ENCODE measurements around the gene CNTN1.
A peak's percentile ranks its signal among the peaks of the same experiment; 100 is the strongest.

CNTN1 gene

DNA sequence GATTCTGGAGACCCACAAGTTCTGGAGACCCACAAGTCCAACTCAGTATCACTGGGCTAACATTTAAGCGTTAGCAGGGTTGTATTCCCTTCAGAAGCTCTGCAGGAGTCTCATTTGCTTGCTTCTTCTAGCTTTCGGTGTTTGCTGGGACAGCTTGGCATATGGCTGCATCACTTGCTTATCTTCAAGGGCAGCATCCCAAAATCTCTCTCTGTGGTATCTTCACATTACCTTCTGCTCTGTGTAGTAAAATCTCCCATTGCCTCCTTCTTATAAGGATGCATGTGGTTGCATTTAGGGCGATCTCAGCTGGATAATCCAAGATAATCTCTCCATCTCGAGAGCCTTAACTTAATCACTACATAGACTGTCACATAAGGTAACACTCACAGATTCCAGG is 7.3 kb upstream of the CNTN1 start:
- Histone ChIP-seq H3K79me1 (ENCODE audit: low read depth, low read length) (no peaks in the 10 kb centered on the region), H2AK5ac (ENCODE audit: low read depth, low read length) (no peak overlapping the region), H2BK5ac (ENCODE audit: low read length) (no peak overlapping the region), H3K4ac (ENCODE audit: low read length) (no peak overlapping the region), H3K9me3 (replicated peaks in 1 of 2; ENCODE audit: control insufficient read depth in 2 of 2, insufficient read depth in 1 of 2, low read depth in 1 of 2, low read length in 2 of 2) (no peaks in the 10 kb centered on the region), H4K91ac (ENCODE audit: low read depth, low read length, poor library complexity) (no peak overlapping the region), H2AFZ (ENCODE audit: low read length) (no peak overlapping the region), H3K9ac (ENCODE audit: low read depth, low read length, poor library complexity) (no peak overlapping the region), H4K8ac (ENCODE audit: low read depth, low read length) (no peak overlapping the region), H3K4me2 (ENCODE audit: insufficient read depth, low read length, poor library complexity, severe bottlenecking) (no peak overlapping the region), H3K27ac (replicated peaks; ENCODE audit: low read length) (no peak overlapping the region), H3K18ac (ENCODE audit: low read length) (no peak overlapping the region), H2BK15ac (ENCODE audit: low read length) (no peak overlapping the region), H3K4me3 (ENCODE audit: low read length in 2 of 2) (no peak overlapping the region), H3K23ac (ENCODE audit: low read depth, low read length, poor library complexity) (no peak overlapping the region), H2BK120ac (ENCODE audit: low read depth, low read length) (no peak overlapping the region), H3K36me3 (replicated peaks in 1 of 2; ENCODE audit: control insufficient read depth in 2 of 2, insufficient read depth in 2 of 2, low read length in 2 of 2) (no peaks in the 10 kb centered on the region), H3K14ac (ENCODE audit: low read length) (no peak overlapping the region), H3K27me3 (ENCODE audit: control insufficient read depth in 3 of 3, insufficient read depth in 3 of 3, low read depth in 1 of 3, low read length in 3 of 3) (no peaks in the 10 kb centered on the region), H2BK12ac (ENCODE audit: low read length) (no peak overlapping the region), H3K4me1 (ENCODE audit: control insufficient read depth in 2 of 2, insufficient read depth in 1 of 2, low read depth in 1 of 2, low read length in 2 of 2) (no peaks in the 10 kb centered on the region)
- no peak for DNase-seq (ENCODE audit: low spot score)
- no CpG with 5 or more reads among the region's 4 CpGs for WGBS, 2 donors (ENCODE audit: extremely low coverage in 2 of 2, insufficient read length in 2 of 2, insufficient replicate concordance in 1 of 2)

DNA sequence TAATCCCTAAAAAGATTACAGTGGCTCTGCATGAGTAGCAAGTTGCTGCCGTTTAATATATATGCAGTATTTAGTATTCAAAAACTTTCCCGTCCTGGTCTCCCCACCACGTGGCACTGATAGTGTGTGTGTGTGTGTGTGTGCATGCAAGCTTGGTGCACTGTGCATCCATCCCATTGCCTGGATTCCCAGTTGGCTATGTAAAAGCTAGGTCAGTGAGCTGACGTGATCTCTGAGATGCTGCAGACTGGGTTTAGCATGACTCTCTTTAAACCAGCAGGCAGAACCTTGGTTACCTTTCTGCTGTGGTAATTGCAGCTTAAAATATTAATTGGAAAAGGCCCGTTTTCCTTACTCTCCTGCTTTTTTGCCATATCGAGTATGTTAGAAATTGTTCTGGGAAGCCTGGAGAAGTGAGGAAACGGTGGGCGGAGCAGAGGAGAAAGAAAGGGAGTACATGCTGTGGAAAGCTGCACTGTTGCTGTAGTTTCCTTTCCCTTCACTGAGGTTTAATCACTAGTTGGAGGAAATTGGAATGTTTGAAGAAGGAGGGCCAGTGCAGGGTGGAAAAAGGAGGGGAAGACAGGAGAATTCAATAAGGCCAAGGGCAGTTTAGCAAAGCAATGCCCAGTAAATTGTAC is 4.0 kb upstream of the CNTN1 start:
- no peak overlapping the region for H3K14ac ChIP-seq (ENCODE audit: low read length)
- no peak overlapping the region for H2BK5ac ChIP-seq (ENCODE audit: low read length)
- no peaks in the 10 kb centered on the region for H3K9me3 ChIP-seq (replicated peaks in 1 of 2; ENCODE audit: control insufficient read depth in 2 of 2, insufficient read depth in 1 of 2, low read depth in 1 of 2, low read length in 2 of 2)
- peaks cover 0 to 1% of the 10 kb centered on the region in 2 donors for H3K4me1 ChIP-seq (ENCODE audit: control insufficient read depth in 2 of 2, insufficient read depth in 1 of 2, low read depth in 1 of 2, low read length in 2 of 2)
- H3K4ac ChIP-seq (ENCODE audit: low read length): no peak overlapping the region
- no peak overlapping the region for H3K4me3 ChIP-seq (ENCODE audit: low read length in 2 of 2)
- no peaks in the 10 kb centered on the region for H3K36me3 ChIP-seq (replicated peaks in 1 of 2; ENCODE audit: control insufficient read depth in 2 of 2, insufficient read depth in 2 of 2, low read length in 2 of 2)
- H2AFZ ChIP-seq (ENCODE audit: low read length): no peak overlapping the region
- no peak overlapping the region for H2AK5ac ChIP-seq (ENCODE audit: low read depth, low read length)
- no peak overlapping the region for H3K18ac ChIP-seq (ENCODE audit: low read length)
- H3K9ac ChIP-seq (ENCODE audit: low read depth, low read length, poor library complexity): no peak overlapping the region
- no CpG with 5 or more reads among the region's 8 CpGs for WGBS, 2 donors (ENCODE audit: extremely low coverage in 2 of 2, insufficient read length in 2 of 2, insufficient replicate concordance in 1 of 2)
- H3K23ac ChIP-seq (ENCODE audit: low read depth, low read length, poor library complexity): no peak overlapping the region
- no peak overlapping the region for H3K4me2 ChIP-seq (ENCODE audit: insufficient read depth, low read length, poor library complexity, severe bottlenecking)
- H4K8ac ChIP-seq (ENCODE audit: low read depth, low read length): no peak overlapping the region
- H4K91ac ChIP-seq (ENCODE audit: low read depth, low read length, poor library complexity): no peak overlapping the region
- H3K79me1 ChIP-seq (ENCODE audit: low read depth, low read length): no peaks in the 10 kb centered on the region
- H2BK12ac ChIP-seq (ENCODE audit: low read length): no peak overlapping the region
- H3K27ac ChIP-seq (replicated peaks; ENCODE audit: low read length): no peak overlapping the region
- H3K27me3 ChIP-seq (ENCODE audit: control insufficient read depth in 3 of 3, insufficient read depth in 3 of 3, low read depth in 1 of 3, low read length in 3 of 3): peaks cover 0 to 23% (median 7%) of the 10 kb centered on the region in 3 experiments
- H2BK120ac ChIP-seq (ENCODE audit: low read depth, low read length): no peak overlapping the region
- H2BK15ac ChIP-seq (ENCODE audit: low read length): no peak overlapping the region
- no peak for DNase-seq (ENCODE audit: low spot score)

DNA sequence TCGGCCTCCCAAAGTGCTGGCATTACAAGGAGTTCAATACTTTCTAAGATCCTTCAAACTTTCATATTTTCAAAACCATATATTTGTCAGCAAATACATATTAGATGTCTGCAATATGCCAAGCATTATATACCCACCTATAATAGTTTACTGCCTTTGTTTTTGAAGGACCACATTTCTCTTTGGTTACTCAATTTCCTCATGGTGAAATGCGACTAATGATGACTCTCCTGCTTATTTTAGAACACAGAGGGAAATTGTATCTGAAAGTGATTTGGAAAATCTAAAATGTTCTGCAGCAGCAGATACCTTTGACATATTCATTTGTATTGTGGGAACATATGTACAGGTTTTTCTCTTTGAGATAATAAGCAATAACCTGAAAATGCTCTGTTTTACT is 2.7 kb upstream of the CNTN1 start:
- Histone ChIP-seq H2BK5ac (ENCODE audit: low read length) (no peak overlapping the region), H2BK120ac (ENCODE audit: low read depth, low read length) (no peak overlapping the region), H3K23ac (ENCODE audit: low read depth, low read length, poor library complexity) (no peak overlapping the region), H3K4me1 (ENCODE audit: control insufficient read depth in 2 of 2, insufficient read depth in 1 of 2, low read depth in 1 of 2, low read length in 2 of 2) (peaks cover 0 to 1% of the 10 kb centered on the region in 2 donors), H2BK12ac (ENCODE audit: low read length) (no peak overlapping the region), H2AK5ac (ENCODE audit: low read depth, low read length) (no peak overlapping the region), H3K4me3 (ENCODE audit: low read length in 2 of 2) (no peak overlapping the region), H3K18ac (ENCODE audit: low read length) (no peak overlapping the region), H4K8ac (ENCODE audit: low read depth, low read length) (no peak overlapping the region), H3K14ac (ENCODE audit: low read length) (no peak overlapping the region), H3K36me3 (replicated peaks in 1 of 2; ENCODE audit: control insufficient read depth in 2 of 2, insufficient read depth in 2 of 2, low read length in 2 of 2) (no peaks in the 10 kb centered on the region), H3K27me3 (ENCODE audit: control insufficient read depth in 3 of 3, insufficient read depth in 3 of 3, low read depth in 1 of 3, low read length in 3 of 3) (peaks cover 0 to 37% (median 11%) of the 10 kb centered on the region in 3 experiments), H2AFZ (ENCODE audit: low read length) (no peak overlapping the region), H3K27ac (replicated peaks; ENCODE audit: low read length) (no peak overlapping the region), H3K79me1 (ENCODE audit: low read depth, low read length) (no peaks in the 10 kb centered on the region), H3K4ac (ENCODE audit: low read length) (no peak overlapping the region), H3K4me2 (ENCODE audit: insufficient read depth, low read length, poor library complexity, severe bottlenecking) (no peak overlapping the region), H3K9ac (ENCODE audit: low read depth, low read length, poor library complexity) (no peak overlapping the region), H2BK15ac (ENCODE audit: low read length) (no peak overlapping the region), H3K9me3 (replicated peaks in 1 of 2; ENCODE audit: control insufficient read depth in 2 of 2, insufficient read depth in 1 of 2, low read depth in 1 of 2, low read length in 2 of 2) (no peaks in the 10 kb centered on the region), H4K91ac (ENCODE audit: low read depth, low read length, poor library complexity) (no peak overlapping the region)
- DNase-seq (ENCODE audit: low spot score): no peak
- no CpG with 5 or more reads among the region's 2 CpGs for WGBS, 2 donors (ENCODE audit: extremely low coverage in 2 of 2, insufficient read length in 2 of 2, insufficient replicate concordance in 1 of 2)

DNA sequence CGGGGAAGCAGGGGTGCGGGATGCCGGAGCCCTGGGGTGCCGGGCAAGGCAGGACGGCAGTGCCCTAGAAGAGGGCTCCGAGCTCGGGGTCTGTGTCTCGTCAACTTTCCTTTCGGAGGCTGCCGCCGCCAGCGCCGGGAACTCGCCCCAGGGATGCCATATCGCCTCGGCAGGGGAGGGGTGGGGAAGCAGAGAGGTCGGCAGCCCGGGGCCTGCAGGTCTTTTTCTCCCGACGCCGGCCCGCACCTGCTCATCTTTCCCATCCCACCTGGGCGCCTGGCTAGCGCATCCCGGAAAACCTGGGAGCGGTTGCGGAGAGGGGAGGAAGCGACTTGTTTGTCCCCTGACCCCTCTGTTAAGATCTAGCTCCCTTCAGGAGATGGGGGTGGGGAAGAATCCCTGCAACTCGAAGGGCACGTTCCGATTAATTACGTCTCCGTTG is 547 bp downstream of the CNTN1 start:
- Histone ChIP-seq H2AFZ (ENCODE audit: low read length) (peak overlapping the region; percentile 68), H3K36me3 (replicated peaks in 1 of 2; ENCODE audit: control insufficient read depth in 2 of 2, insufficient read depth in 2 of 2, low read length in 2 of 2) (no peaks in the 10 kb centered on the region), H3K4ac (ENCODE audit: low read length) (no peak overlapping the region), H3K79me1 (ENCODE audit: low read depth, low read length) (no peaks in the 10 kb centered on the region), H3K9ac (ENCODE audit: low read depth, low read length, poor library complexity) (peak overlapping the region; percentile 3), H2BK120ac (ENCODE audit: low read depth, low read length) (peak overlapping the region; percentile 67), H3K4me2 (ENCODE audit: insufficient read depth, low read length, poor library complexity, severe bottlenecking) (peak overlapping the region; percentile 90), H4K8ac (ENCODE audit: low read depth, low read length) (no peak overlapping the region), H2BK5ac (ENCODE audit: low read length) (no peak overlapping the region), H3K23ac (ENCODE audit: low read depth, low read length, poor library complexity) (no peak overlapping the region), H3K4me1 (ENCODE audit: control insufficient read depth in 2 of 2, insufficient read depth in 1 of 2, low read depth in 1 of 2, low read length in 2 of 2) (peaks cover 0 to 1% of the 10 kb centered on the region in 2 donors), H3K9me3 (replicated peaks in 1 of 2; ENCODE audit: control insufficient read depth in 2 of 2, insufficient read depth in 1 of 2, low read depth in 1 of 2, low read length in 2 of 2) (no peaks in the 10 kb centered on the region), H4K91ac (ENCODE audit: low read depth, low read length, poor library complexity) (no peak overlapping the region), H3K27me3 (ENCODE audit: control insufficient read depth in 3 of 3, insufficient read depth in 3 of 3, low read depth in 1 of 3, low read length in 3 of 3) (peaks cover 0 to 50% (median 11%) of the 10 kb centered on the region in 3 experiments), H2AK5ac (ENCODE audit: low read depth, low read length) (no peak overlapping the region), H3K4me3 (ENCODE audit: low read length in 2 of 2) (peak overlapping the region; percentile 25 to 87), H2BK12ac (ENCODE audit: low read length) (no peak overlapping the region), H2BK15ac (ENCODE audit: low read length) (no peak overlapping the region), H3K27ac (replicated peaks; ENCODE audit: low read length) (no peak overlapping the region), H3K18ac (ENCODE audit: low read length) (no peak overlapping the region), H3K14ac (ENCODE audit: low read length) (no peak overlapping the region)
- DNase-seq (ENCODE audit: low spot score): peak; percentile 20
- no CpG with 5 or more reads among the region's 33 CpGs for WGBS, 2 donors (ENCODE audit: extremely low coverage in 2 of 2, insufficient read length in 2 of 2, insufficient replicate concordance in 1 of 2)

All from neuronal stem cell (in vitro differentiated cells).